Activated naive CD4-positive, alpha-beta T cell treated with anti-CD3 and anti-CD28 coated beads, Interleukin-2, amount 50 U/mL, for 24 hours (primary cell): ENCODE measurements around the gene AQP7.
"Not testable (repeated sequence)": the region's sequence is repeated elsewhere in the genome, so short reads cannot be mapped to it uniquely, and the experiment has no call there.

Experiments
- H3K27ac Mint-ChIP-seq: one replicate; pipeline ENCODE4 v1.8.0; 2021; ENCODE audit warnings: mild to moderate bottlenecking, mixed read lengths
- H3K27me3 Mint-ChIP-seq: one replicate; pipeline ENCODE4 v1.8.0; 2021; ENCODE audit warnings: mixed read lengths
- H3K36me3 Mint-ChIP-seq: one replicate; pipeline ENCODE4 v1.8.0; 2021; ENCODE audit warnings: mixed read lengths
- H3K4me1 Mint-ChIP-seq: one replicate; pipeline ENCODE4 v1.8.0; 2021; ENCODE audit warnings: mixed read lengths
- H3K4me3 Mint-ChIP-seq: one replicate; pipeline ENCODE4 v1.8.0; 2021; ENCODE audit warnings: mild to moderate bottlenecking, mixed read lengths
- H3K9me3 Mint-ChIP-seq: one replicate; pipeline ENCODE4 v1.8.0; 2021; ENCODE audit warnings: mixed read lengths

Gene AQP7

DNA sequence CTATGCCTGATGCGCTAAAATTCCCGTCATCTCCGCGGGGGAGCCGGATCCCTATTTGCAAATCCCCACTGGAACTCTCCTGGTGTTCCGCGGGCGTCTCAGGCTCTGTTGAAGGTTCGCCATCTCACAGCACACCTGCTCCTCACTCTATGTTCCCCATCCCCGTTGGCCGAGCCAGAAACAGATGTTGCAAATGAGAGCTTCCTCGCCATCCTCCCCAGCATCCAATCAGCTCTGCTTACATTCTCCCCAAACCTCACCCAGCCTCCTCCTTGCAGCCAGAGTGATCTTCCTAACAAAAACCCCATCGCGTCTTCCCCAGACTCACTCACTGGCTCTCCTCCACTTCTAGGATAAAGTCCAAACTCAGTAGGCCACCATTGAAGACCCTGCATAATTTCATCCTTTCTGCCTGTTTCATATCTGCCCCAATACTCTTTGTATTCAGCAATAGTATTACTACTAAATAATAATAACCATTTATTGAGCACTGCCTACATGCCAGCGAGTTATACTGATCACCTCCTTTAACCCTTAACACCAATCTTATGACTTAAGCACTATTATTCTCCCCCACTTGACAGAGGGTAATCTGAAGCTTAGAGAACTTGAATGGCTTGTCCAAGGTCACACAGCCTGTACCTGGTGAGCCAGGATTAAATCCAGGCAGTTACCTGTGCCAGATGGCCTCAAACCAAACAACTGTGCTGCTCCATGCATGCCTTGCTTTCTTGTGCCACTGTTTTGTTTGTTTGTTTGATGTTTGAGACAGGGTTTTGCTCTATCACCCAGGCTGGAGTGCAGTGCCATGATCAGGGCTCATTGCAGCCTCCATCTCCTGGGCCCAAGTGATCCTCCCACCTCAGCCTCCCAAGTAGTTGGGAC lies 14.0 kb downstream of the AQP7 start:
- H3K9me3 Mint-ChIP-seq, result no peaks in the 10 kb centered on the region
- no peaks in the 10 kb centered on the region for H3K27me3 Mint-ChIP-seq
- no peaks in the 10 kb centered on the region for H3K4me1 Mint-ChIP-seq
- no peaks in the 10 kb centered on the region for H3K36me3 Mint-ChIP-seq
- no peak overlapping the region for H3K27ac Mint-ChIP-seq
- H3K4me3 Mint-ChIP-seq, result no peak overlapping the region

DNA sequence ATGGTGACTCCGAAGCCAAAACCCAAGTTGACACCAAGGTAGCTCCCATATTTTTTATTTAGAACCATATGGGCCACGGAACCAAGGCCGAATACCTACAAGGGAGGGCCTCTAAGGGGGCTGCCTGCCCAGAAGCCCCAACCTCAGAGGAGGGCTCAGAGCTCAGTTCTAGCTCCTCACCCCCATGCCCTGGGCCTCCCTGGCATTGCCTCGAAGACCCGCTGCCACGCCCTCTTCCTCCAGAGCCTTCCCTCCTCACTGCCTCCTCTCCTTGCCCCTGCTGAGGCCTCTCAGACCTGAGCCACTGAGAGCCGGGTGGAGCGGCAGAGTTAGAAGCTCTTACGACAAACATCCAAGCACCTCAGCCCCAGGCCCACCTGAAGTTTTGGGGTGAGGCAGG lies 15.4 kb downstream of the AQP7 start:
- H3K27ac Mint-ChIP-seq, H3K9me3 Mint-ChIP-seq, H3K27me3 Mint-ChIP-seq, H3K36me3 Mint-ChIP-seq, H3K4me1 Mint-ChIP-seq, H3K4me3 Mint-ChIP-seq: not testable (repeated sequence)

DNA sequence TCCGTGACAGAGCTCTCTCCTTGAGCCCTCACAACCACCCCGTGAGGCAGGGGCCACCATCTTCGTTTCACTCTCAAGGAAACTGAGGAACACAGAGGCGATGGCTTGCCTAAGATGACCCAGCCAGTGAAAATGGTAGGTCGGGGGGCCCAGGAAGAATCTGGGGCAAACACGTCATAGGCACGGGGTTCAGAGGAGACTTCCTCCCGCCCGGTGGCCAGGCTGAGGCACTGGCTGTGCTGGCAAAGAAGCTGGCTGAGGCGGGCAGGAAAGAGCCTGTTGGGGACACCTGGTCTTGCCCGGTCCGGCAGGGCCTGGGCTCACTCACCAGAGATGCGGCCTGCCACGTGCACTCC lies 15.7 kb downstream of the AQP7 start:
- not testable (repeated sequence) for H3K9me3 Mint-ChIP-seq

DNA sequence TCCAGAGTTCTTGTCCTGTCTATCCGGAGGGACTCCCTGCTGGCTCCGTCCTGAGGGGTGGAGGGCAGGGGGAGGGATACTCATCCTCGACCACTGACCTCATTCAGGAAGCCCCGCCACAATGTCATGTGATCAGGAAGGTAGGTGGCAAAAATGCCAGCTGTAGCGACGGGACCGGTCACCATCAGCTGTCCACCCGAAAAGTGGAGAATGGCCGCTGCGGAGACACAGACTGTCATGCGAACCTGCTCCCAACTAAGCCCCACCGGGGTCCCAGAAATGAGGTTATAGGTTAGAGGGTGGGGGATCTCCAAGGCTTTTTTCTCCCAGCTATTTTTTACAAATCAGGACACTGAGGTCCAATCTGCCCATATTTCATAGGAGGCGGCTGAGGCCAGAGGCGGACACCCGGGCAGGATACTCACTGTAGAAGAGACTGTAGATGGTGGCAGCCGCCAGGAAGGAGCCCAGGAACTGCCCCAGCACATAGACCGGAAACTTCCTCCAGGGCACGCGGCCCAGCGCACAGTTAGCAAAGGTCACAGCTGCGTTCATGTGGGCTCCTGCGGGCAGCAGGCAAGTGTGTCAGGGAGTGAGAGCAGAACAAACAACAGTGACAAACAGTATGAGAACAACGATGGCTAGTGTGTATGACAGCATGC lies 16.3 kb downstream of the AQP7 start:
- H3K9me3 Mint-ChIP-seq, H3K27me3 Mint-ChIP-seq, H3K4me3 Mint-ChIP-seq, H3K36me3 Mint-ChIP-seq, H3K4me1 Mint-ChIP-seq, H3K27ac Mint-ChIP-seq: not testable (repeated sequence)

More for the DNA sequence above, 15.7 kb downstream of the AQP7 start:
- H3K4me1 Mint-ChIP-seq, H3K36me3 Mint-ChIP-seq, H3K27ac Mint-ChIP-seq, H3K27me3 Mint-ChIP-seq, H3K4me3 Mint-ChIP-seq: not testable (repeated sequence)

DNA sequence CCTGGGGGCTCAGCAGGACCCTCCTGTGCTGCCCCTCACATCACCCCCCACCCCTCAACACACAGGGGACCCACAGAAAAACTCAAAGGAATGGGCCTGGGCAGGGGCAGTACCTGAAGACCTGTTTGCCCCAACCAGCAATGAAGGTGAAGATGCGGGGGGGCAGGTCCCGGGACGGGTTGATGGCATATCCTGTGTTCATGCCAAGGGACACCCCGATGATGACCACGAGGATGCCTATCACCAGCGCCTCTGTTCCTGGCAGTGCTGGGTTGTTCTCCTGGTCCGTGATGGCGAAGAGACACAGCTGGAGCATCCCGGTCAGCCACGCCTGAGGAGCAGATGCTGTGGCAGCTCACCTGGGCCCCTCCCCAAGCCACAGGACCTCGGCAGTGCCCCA lies 16.8 kb downstream of the AQP7 start:
- H3K4me3 Mint-ChIP-seq, H3K27me3 Mint-ChIP-seq, H3K36me3 Mint-ChIP-seq, H3K27ac Mint-ChIP-seq, H3K9me3 Mint-ChIP-seq, H3K4me1 Mint-ChIP-seq: not testable (repeated sequence)

DNA sequence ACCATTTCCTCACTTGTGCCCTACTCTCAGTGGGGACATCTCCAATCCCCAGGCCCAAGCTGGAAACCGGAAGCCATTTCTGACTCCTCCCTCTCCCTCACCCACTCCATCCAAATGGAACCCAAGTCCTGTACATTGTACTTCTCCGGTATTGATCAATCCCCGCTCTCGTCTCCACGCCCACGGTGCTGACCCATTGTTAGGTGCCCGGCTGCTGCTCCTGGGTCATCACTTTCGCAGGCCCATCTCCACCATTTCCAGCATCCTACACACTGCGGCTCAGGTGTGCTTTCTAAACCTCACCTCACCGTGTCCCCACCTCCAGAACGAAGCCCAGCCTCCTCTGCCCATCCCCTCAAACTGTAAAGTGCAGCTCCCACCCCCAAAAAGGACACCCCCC lies 19.0 kb downstream of the AQP7 start:
- H3K4me1 Mint-ChIP-seq, H3K9me3 Mint-ChIP-seq, H3K27ac Mint-ChIP-seq, H3K27me3 Mint-ChIP-seq, H3K4me3 Mint-ChIP-seq, H3K36me3 Mint-ChIP-seq: not testable (repeated sequence)

DNA sequence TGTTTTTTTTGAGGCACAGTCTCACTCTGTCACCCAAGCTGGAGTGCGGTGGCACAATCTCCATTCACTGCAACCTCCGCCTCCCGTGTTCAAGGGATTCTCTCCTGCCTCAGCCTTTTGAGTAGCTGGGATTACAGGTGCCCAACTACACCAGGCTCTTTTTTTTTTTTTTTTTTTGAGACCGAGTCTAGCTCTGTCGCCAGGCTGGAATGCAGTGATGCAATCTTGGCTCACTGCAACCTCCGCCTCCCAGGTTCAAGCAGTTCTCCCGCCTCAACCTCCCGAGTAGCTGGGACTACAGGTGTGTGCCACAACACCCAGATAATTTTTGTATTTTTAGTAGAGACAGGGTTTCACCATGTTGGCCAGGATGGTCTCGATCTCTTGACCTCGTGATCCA lies 20.0 kb downstream of the AQP7 start:
- not testable (repeated sequence) for H3K9me3 Mint-ChIP-seq, H3K27ac Mint-ChIP-seq, H3K27me3 Mint-ChIP-seq, H3K36me3 Mint-ChIP-seq, H3K4me3 Mint-ChIP-seq, H3K4me1 Mint-ChIP-seq

DNA sequence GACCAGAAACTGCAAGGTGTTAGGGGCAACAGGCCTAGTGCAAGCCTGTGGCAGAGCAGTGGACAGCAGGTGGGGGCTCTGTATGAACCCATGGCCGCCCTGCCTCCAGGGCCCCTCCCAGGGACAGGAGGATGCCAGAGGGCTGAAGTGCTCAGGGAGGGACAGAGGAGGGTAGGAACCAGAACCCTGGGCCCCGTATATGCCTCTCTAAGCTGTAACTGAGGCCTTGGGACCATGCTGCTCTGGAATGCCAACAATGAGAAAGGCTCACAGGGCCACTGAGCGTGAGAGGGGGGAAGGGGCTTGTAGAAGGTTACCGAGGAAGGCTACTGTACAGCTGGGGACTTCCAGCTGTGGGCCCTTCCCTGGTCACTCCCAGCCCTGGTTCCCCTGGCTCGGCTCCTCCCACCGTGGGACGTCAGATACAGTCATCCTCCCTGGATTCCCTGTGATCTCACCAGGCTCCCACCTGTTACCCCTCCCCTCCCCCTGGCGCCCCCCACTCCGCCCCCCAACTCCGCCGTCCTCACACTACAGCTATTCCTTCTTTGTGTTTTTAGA lies 21.1 kb downstream of the AQP7 start:
- H3K4me1 Mint-ChIP-seq, result no peaks in the 10 kb centered on the region
- no peaks in the 10 kb centered on the region for H3K36me3 Mint-ChIP-seq
- no peaks in the 10 kb centered on the region for H3K9me3 Mint-ChIP-seq
- no peak overlapping the region for H3K27ac Mint-ChIP-seq
- H3K4me3 Mint-ChIP-seq, result no peak overlapping the region
- H3K27me3 Mint-ChIP-seq, result no peaks in the 10 kb centered on the region

DNA sequence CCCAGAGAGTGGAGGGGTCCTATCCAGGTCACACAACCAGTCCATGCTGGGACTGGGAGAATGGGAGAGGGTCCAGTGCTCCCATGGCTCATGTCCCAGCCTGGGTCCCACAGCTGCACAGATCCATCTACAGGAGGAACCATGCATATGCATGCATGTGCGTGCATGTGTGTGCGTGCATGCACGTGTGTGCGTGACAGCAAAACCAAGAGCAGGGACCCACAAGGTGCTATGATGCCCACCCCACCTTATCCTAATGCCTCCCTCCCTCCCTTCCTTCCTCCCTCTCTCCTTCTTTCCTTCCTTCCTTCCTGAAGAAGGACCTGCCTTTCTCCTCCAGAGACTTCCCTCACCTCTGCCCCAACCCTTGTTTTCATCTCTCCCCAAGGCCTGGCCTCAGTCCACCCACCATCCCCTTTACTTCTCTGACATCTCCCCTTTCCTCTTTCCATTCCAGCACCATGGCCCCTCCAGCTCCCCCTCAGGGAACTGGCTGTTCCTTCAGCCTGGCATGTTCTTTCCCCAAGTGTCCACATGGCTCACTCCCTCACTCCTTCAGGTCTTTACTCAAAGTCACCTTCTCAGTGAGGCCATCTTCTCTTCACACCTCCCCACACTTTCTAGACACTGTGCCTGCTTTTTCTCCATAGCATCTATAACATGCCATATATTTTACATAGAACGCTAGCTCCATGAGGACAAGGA lies 21.8 kb downstream of the AQP7 start:
- H3K4me3 Mint-ChIP-seq, result no peak overlapping the region
- no peaks in the 10 kb centered on the region for H3K27me3 Mint-ChIP-seq
- H3K4me1 Mint-ChIP-seq, result peaks cover 7% of the 10 kb centered on the region
- no peaks in the 10 kb centered on the region for H3K36me3 Mint-ChIP-seq
- H3K9me3 Mint-ChIP-seq, result no peaks in the 10 kb centered on the region
- H3K27ac Mint-ChIP-seq, result no peak overlapping the region

DNA sequence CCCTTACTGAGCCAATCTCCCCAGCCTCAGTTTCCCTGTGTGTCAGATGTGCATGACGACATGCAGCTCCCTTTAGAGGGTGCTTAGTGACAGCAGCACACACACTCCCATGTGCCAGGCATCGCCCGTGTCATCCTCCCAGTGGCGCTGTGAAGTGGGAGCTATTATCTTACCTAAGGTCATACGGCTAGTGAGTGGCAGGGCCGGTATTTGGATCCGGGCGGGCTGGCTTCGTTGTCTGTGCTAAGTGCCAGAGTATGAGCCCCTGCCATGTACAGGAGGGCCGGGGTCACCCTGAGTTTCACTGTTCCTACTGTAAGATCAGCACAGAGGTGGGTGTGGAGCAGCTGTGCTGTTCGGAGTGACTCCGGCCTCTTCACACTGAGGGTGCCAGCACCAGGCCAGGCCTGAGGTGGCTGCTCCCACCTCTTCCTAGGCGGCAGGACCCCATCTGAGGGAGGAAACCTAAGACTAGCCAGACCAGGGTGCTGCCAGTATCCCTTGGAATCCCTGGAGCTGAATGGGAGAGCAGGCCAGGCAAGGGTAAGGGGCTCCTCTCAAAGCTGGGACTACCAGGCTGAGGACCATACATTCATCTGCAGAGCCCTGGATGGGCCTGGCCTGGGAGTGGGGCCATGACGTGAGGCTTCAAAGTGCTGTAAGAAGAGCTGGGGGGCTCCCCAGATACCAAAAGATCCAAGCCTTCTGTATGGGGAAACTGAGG lies 22.5 kb downstream of the AQP7 start:
- Mint-ChIP-seq H3K4me3 (no peak overlapping the region), H3K27ac (no peak overlapping the region), H3K36me3 (no peaks in the 10 kb centered on the region), H3K9me3 (no peaks in the 10 kb centered on the region), H3K4me1 (peaks cover 13% of the 10 kb centered on the region), H3K27me3 (no peaks in the 10 kb centered on the region)

DNA sequence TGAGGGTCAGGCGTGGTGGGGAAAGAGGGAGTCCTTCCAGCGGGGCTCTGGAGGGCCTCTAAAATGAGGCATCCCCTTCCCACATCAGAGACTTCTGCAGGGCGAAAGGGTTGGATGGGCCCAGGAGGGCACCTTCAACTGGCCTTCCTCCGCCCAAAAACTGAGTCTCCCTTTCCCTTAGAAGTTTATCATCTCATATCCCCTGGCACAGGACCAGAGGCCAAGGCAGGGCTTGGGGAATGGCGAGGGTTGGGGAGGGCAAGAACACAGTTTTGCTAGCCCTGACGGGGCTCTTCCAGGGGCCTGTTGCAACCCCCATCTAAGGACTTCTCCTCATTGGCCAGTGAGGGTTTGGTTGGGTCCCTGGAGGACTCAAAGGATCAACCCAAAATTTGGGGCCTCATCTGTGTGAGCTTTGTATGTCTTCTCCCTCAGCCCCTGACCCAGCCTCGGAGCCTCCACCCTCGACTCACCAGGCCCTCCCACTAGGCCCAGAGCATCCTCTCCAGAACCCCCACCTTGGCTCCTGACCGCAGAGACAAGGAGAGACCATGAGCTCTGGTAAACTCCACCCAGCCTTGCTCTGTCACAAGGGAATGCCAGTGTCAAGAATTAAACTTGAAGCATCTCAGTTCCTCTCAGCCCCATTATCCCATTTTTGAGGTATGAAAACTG lies 24.1 kb downstream of the AQP7 start:
- no peak overlapping the region for H3K27ac Mint-ChIP-seq
- no peaks in the 10 kb centered on the region for H3K27me3 Mint-ChIP-seq
- no peak overlapping the region for H3K4me3 Mint-ChIP-seq
- H3K36me3 Mint-ChIP-seq, result no peaks in the 10 kb centered on the region
- peaks cover 15% of the 10 kb centered on the region for H3K4me1 Mint-ChIP-seq
- no peaks in the 10 kb centered on the region for H3K9me3 Mint-ChIP-seq

DNA sequence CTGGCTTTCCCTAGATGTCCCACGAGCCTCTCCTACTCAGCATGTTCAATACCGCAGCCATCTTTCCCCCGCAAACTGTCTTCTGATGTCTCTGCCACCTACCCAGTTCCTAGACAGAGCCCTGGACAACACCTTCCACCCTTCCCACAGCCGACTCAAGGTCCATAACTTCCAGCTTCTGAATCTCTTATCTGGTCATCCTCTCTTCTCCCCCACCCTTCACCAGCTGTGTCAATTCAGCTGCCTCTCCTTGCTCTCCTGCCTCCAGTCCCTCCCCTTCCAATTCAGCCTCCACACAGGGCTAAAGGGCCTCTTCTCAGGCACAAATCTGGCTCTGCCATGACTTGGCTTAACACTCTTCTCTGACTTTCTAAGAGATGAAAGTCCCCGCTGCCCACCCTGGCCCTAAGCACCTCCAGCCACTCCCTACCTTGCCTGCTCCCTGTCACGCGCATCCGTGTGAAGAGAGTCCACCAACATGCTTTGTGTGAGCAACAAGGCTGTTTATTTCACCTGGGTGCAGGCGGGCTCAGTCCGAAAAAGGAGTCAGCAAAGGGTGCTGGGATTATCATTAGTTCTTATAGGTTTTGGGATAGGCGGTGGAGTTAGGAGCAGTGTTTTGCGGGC lies 25.2 kb downstream of the AQP7 start:
- Mint-ChIP-seq H3K27ac (no peak overlapping the region), H3K36me3 (no peaks in the 10 kb centered on the region), H3K27me3 (no peaks in the 10 kb centered on the region), H3K4me1 (peaks cover 15% of the 10 kb centered on the region), H3K9me3 (no peaks in the 10 kb centered on the region), H3K4me3 (no peak overlapping the region)

DNA sequence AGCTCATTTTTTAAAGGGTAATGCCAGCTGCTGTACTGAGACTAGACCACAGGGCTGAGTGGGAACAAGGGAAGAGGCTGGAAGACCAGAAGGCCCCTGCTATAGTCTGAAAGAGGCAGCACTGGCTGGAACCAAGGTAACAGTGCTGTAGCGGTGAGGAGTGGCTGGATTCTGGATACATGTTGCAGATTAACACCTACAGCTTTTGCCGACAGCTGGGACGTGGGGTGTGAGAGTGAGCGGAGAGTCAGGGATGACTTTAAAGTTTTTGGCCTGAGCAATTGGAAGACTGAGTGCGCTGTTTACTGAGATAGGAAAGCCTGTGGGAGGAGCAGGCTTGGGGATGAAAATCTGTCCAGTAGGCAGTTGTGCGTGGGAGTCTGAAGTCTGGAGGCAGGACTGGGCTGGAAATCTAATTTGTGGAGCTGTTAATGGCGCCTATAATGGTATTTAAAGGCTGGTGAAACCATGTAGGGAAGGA lies 26.5 kb downstream of the AQP7 start:
- Mint-ChIP-seq H3K9me3 (no peaks in the 10 kb centered on the region), H3K4me3 (no peak overlapping the region), H3K27ac (no peak overlapping the region), H3K27me3 (no peaks in the 10 kb centered on the region), H3K4me1 (peaks cover 15% of the 10 kb centered on the region), H3K36me3 (peaks cover 3% of the 10 kb centered on the region)

DNA sequence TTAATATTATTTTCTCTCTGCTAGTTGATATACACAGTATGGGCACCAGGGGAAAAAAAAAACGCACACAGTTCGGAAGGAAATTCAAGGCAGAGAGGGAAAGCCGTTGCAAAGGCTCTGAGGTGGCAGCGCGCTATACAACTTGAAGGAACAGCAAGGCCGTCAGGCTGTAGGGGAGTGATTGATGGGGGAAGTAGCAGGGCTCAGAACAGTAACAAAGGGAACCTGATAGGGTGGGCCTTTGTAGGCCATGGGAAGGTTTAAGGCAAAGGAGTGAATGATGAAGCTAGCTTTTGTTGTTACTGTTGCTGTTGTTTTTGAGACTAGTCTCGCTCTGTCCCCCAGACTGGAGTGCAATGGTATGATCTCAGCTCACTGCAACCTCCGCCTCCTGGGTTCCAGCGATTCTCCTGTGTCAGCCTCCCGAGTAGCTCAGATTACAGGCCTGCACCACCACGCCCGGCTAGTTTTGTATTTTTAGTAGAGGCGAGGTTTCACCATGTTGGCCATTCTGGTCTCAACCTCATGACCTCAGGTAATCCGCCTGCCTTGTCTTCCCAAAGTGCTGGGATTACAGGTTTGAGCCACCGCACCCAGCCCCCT lies 27.0 kb downstream of the AQP7 start:
- H3K27me3 Mint-ChIP-seq, result no peaks in the 10 kb centered on the region
- H3K4me3 Mint-ChIP-seq, result peak overlapping the region; percentile 52
- H3K4me1 Mint-ChIP-seq, result peaks cover 15% of the 10 kb centered on the region
- no peak overlapping the region for H3K27ac Mint-ChIP-seq
- peaks cover 3% of the 10 kb centered on the region for H3K36me3 Mint-ChIP-seq
- no peaks in the 10 kb centered on the region for H3K9me3 Mint-ChIP-seq
